HepG2 (cell line): ENCODE measurements around the gene EXOC6B. TPM values are rescaled to one million over a fixed set of nuclear protein-coding genes. Genes with fewer than 3 reads are reported as not detected.

Source experiments
- CBX1 ChIP-seq: IDR thresholded peaks from one replicate; pipeline ENCODE4 v1.6.1; 2016; ENCODE audit warnings: antibody characterized with exemption, low read depth
- EEA1 ChIP-seq: sonication (generic); formaldehyde crosslinking; IDR thresholded peaks from 2 replicates; pipeline ENCODE4 v1.5.1; 2020; ENCODE audit warnings: mild to moderate bottlenecking, missing genetic modification reagents, borderline replicate concordance
- HES4 ChIP-seq: sonication (generic); formaldehyde crosslinking; IDR thresholded peaks from 2 replicates; pipeline ENCODE4 v1.9.0; 2021; ENCODE audit warnings: mild to moderate bottlenecking, missing genetic modification reagents, borderline replicate concordance
- KDM2A ChIP-seq: sonication (generic); formaldehyde crosslinking; IDR thresholded peaks from 2 replicates; pipeline ENCODE4 v1.4.0; 2020; ENCODE audit warnings: low read depth, missing genetic modification reagents, borderline replicate concordance
- KLF6 ChIP-seq: IDR thresholded peaks from 2 replicates; pipeline ENCODE4 v1.8.0; 2016; ENCODE audit warnings: missing biosample characterization, missing genetic modification reagents
- MATR3 ChIP-seq: sonication (generic); formaldehyde crosslinking; IDR thresholded peaks from 2 replicates; pipeline ENCODE4 v1.4.0; 2020; ENCODE audit warnings: missing genetic modification reagents
- MTF2 ChIP-seq: sonication (generic); formaldehyde crosslinking; IDR thresholded peaks from 2 replicates; pipeline ENCODE4 v1.5.0; 2020; ENCODE audit warnings: missing genetic modification reagents, borderline replicate concordance
- MYC ChIP-seq: sonication (generic); formaldehyde crosslinking; IDR thresholded peaks from 2 replicates; pipeline ENCODE4 v1.9.0; 2021; ENCODE audit warnings: missing genetic modification reagents, borderline replicate concordance
- NKX3-1 ChIP-seq: sonication (generic); formaldehyde crosslinking; IDR thresholded peaks from 2 replicates; pipeline ENCODE4 v1.5.0; 2020; ENCODE audit warnings: missing genetic modification reagents
- NR2F1 ChIP-seq, 2 experiments: fragments of 450-650 bp in 1 of 2; formaldehyde crosslinking in 1 of 2; IDR thresholded peaks; 2 replicates each; pipeline versions ENCODE4 v1.5.0 to v1.6.1; 2016 to 2020; ENCODE audit warnings: mild to moderate bottlenecking in 1 of 2, missing compliant biosample characterization in 1 of 2, missing genetic modification reagents in 1 of 2, moderate library complexity in 1 of 2
- PITX1 ChIP-seq: sonication (generic); formaldehyde crosslinking; IDR thresholded peaks from 2 replicates; pipeline ENCODE4 v1.5.1; 2020; ENCODE audit warnings: mild to moderate bottlenecking, missing genetic modification reagents
- PRPF4 ChIP-seq: fragments of 200-400 bp; formaldehyde crosslinking; IDR thresholded peaks from 2 replicates; pipeline ENCODE4 v1.6.1; 2016; ENCODE audit warnings: low read length, low read depth; ENCODE audit not compliant: poor library complexity, severe bottlenecking
- RARG ChIP-seq: sonication (generic); formaldehyde crosslinking; IDR thresholded peaks from 2 replicates; pipeline ENCODE4 v1.4.0; 2020; ENCODE audit warnings: low read depth, mild to moderate bottlenecking, missing genetic modification reagents
- RFX1 ChIP-seq: fragments of 450-650 bp; IDR thresholded peaks from 2 replicates; pipeline ENCODE4 v1.6.1; 2017
- STAG1 ChIP-seq: sonication (generic); formaldehyde crosslinking; IDR thresholded peaks from 2 replicates; pipeline ENCODE4 v1.4.0; 2020; ENCODE audit warnings: missing genetic modification reagents
- ZEB1 ChIP-seq: IDR thresholded peaks from 2 replicates; pipeline ENCODE4 v1.6.1; 2012; ENCODE audit warnings: mild to moderate bottlenecking, low read depth, inconsistent platforms; ENCODE audit not compliant: insufficient replicate concordance
- ZFP1 ChIP-seq: IDR thresholded peaks from 2 replicates; pipeline ENCODE4 v1.6.1; 2016
- ZNF343 ChIP-seq: sonication (generic); formaldehyde crosslinking; IDR thresholded peaks from 2 replicates; pipeline ENCODE4 v1.4.0; 2020; ENCODE audit warnings: mild to moderate bottlenecking, missing genetic modification reagents
- ZNF414 ChIP-seq: sonication (generic); formaldehyde crosslinking; IDR thresholded peaks from 2 replicates; pipeline ENCODE4 v1.5.0; 2020; ENCODE audit warnings: missing genetic modification reagents
- ZNF460 ChIP-seq: sonication (generic); formaldehyde crosslinking; IDR thresholded peaks from 2 replicates; pipeline ENCODE4 v1.5.1; 2020; ENCODE audit warnings: missing genetic modification reagents, mild to moderate bottlenecking, borderline replicate concordance
- ZNF550 ChIP-seq: sonication (generic); formaldehyde crosslinking; IDR thresholded peaks from 2 replicates; pipeline ENCODE4 v1.4.0; 2020; ENCODE audit warnings: mild to moderate bottlenecking, missing genetic modification reagents, borderline replicate concordance
- ZNF563 ChIP-seq: sonication (generic); formaldehyde crosslinking; IDR thresholded peaks from 2 replicates; pipeline ENCODE4 v1.8.0; 2022; ENCODE audit warnings: mild to moderate bottlenecking, moderate library complexity, missing genetic modification reagents
- ZNF616 ChIP-seq: sonication (generic); formaldehyde crosslinking; IDR thresholded peaks from 2 replicates; pipeline ENCODE4 v1.5.0; 2020; ENCODE audit warnings: low read depth, mild to moderate bottlenecking, missing genetic modification reagents
- ZNF720 ChIP-seq: sonication (generic); formaldehyde crosslinking; IDR thresholded peaks from 2 replicates; pipeline ENCODE4 v1.4.0; 2020; ENCODE audit warnings: missing genetic modification reagents
- ZSCAN31 ChIP-seq: sonication (generic); formaldehyde crosslinking; IDR thresholded peaks from 2 replicates; pipeline ENCODE4 v1.5.0; 2020; ENCODE audit warnings: low read depth, mild to moderate bottlenecking, missing genetic modification reagents
- ZZZ3 ChIP-seq: sonication (generic); formaldehyde crosslinking; IDR thresholded peaks from 2 replicates; pipeline ENCODE4 v1.4.0; 2020; ENCODE audit warnings: missing genetic modification reagents, mild to moderate bottlenecking, borderline replicate concordance
- polyA plus RNA-seq, 8 experiments: library from polyadenylated mRNA; depleted of rRNA in 3 of 8; stranded (reverse) in 7 of 8; unstranded in 1 of 8; fragments of >200 nt; fragmentation: Illumina TruSeq in 4 of 8; extraction: Trizol in 4 of 8; gene quantifications; 2 replicates each; pipeline versions ENCODE4 v1.2.1 to v1.2.3, GENCODE V29; 2011 to 2016; ENCODE audit warnings: low read depth in 4 of 8, missing spikeins in 1 of 8, mixed read lengths in 1 of 8; ENCODE audit not compliant: insufficient read depth in 1 of 8
- total RNA-seq, 5 experiments: library from RNA; depleted of rRNA; stranded (reverse); fragments of >200 nt; fragmentation: Illumina TruSeq; extraction: Trizol; gene quantifications; 2 replicates each; pipeline ENCODE4 v1.2.3, GENCODE V29; 2016; ENCODE audit warnings: low read depth in 1 of 5
- TF ChIP-seq, protein P1 (sequence below): sonication (generic); formaldehyde crosslinking; IDR thresholded peaks from 2 replicates; pipeline ENCODE4 v1.5.0; 2020; ENCODE audit warnings: missing genetic modification reagents
- TF ChIP-seq, protein P2 (sequence below): sonication (generic); formaldehyde crosslinking; IDR thresholded peaks from 2 replicates; pipeline ENCODE4 v1.9.0; 2021; ENCODE audit warnings: missing genetic modification reagents, borderline replicate concordance

The EXOC6B gene
- total and polyA plus RNA-seq, 2 of the 13 experiments (the other 11 are each of a cell fraction or from before 2014, with no cell fraction given), result 9.1 to 15.9 TPM

- TF ChIP-seq ZNF460, result no peak
- TF ChIP-seq NKX3-1, result no peak
- TF ChIP-seq, protein P1, sequence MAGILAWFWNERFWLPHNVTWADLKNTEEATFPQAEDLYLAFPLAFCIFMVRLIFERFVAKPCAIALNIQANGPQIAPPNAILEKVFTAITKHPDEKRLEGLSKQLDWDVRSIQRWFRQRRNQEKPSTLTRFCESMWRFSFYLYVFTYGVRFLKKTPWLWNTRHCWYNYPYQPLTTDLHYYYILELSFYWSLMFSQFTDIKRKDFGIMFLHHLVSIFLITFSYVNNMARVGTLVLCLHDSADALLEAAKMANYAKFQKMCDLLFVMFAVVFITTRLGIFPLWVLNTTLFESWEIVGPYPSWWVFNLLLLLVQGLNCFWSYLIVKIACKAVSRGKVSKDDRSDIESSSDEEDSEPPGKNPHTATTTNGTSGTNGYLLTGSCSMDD (CRISPR knock-in tag), result no peak
- TF ChIP-seq ZZZ3, result peak; percentile 49; the same call in 1 of the 2 replicates
- TF ChIP-seq ZNF550 (CRISPR knock-in tag), result no peak
- no peak for TF ChIP-seq ZNF720 (CRISPR knock-in tag)
- TF ChIP-seq ZNF414, result 0 out of 2 replicates have a peak, but pooled peaks have one; percentile 50
- peak; percentile 80; the same call in 1 of the 2 replicates for TF ChIP-seq KDM2A (CRISPR knock-in tag)
- TF ChIP-seq NR2F1 (CRISPR knock-in tag; IDR thresholded peaks at IDR 0.05), result no peak; a peak in 1 of 4 replicates
- peak; percentile 54; the same call in 1 of the 2 replicates for TF ChIP-seq EEA1 (CRISPR knock-in tag)
- peak; percentile 78; the same call in 1 of the 2 replicates for TF ChIP-seq PITX1 (CRISPR knock-in tag)
- TF ChIP-seq RFX1, result no peak
- TF ChIP-seq ZSCAN31 (CRISPR knock-in tag), result peak; percentile 79; the same call in 1 of the 2 replicates
- TF ChIP-seq CBX1, result no peak
- TF ChIP-seq, protein P2, sequence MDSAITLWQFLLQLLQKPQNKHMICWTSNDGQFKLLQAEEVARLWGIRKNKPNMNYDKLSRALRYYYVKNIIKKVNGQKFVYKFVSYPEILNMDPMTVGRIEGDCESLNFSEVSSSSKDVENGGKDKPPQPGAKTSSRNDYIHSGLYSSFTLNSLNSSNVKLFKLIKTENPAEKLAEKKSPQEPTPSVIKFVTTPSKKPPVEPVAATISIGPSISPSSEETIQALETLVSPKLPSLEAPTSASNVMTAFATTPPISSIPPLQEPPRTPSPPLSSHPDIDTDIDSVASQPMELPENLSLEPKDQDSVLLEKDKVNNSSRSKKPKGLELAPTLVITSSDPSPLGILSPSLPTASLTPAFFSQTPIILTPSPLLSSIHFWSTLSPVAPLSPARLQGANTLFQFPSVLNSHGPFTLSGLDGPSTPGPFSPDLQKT (CRISPR knock-in tag), result no peak
- no peak for TF ChIP-seq ZEB1
- peak; percentile 100 for TF ChIP-seq MTF2
- no peak for TF ChIP-seq ZNF616 (CRISPR knock-in tag)
- no peak for TF ChIP-seq STAG1 (CRISPR knock-in tag)
- TF ChIP-seq HES4 (CRISPR knock-in tag), result peak; percentile 60; the same call in 1 of the 2 replicates
- TF ChIP-seq ZFP1, result peak; percentile 88; the same call in 1 of the 2 replicates
- TF ChIP-seq ZNF563 (CRISPR knock-in tag), result peak; percentile 79
- TF ChIP-seq PRPF4, result no peak
- no peak for TF ChIP-seq MATR3 (CRISPR knock-in tag)
- TF ChIP-seq MYC, result no peak; the same call in 1 of the 2 replicates
- TF ChIP-seq KLF6 (CRISPR knock-in tag), result peak; percentile 85; the same call in 1 of the 2 replicates
- TF ChIP-seq RARG (CRISPR knock-in tag), result 0 out of 2 replicates have a peak, but pooled peaks have one; percentile 59
- peak; percentile 91; the same call in 1 of the 2 replicates for TF ChIP-seq ZNF343
These were observed at the start of gene EXOC6B (continued) for GRCh38 chr2:72825257-72826155.
